A549 (cell line): Measurements from ENCODE around the gene ASB5.
A peak's percentile ranks its signal among the peaks of the same experiment; 100 is the strongest.

Experiments used
- CTCF ChIP-seq: fragments of >200 bp; sonication (Bioruptor Twin); formaldehyde crosslinking; IDR thresholded peaks from 3 replicates; pipeline ENCODE4 v1.5.1; 2016
- MYC ChIP-seq: IDR thresholded peaks from 2 replicates; pipeline ENCODE4 v1.6.1; 2012; ENCODE audit warnings: mild to moderate bottlenecking, inconsistent platforms, low read length, improper control_type of control experiment, borderline replicate concordance
- NR3C1 ChIP-seq: fragments of >200 bp; sonication (Bioruptor Twin); formaldehyde crosslinking; IDR thresholded peaks from 3 replicates; pipeline ENCODE4 v1.6.1; 2017

GRCh38 chr4:176277162-176277904 lies 8.3 kb upstream of the ASB5 start:
- TF ChIP-seq CTCF (peak; percentile 45), NR3C1 (no peak), MYC (no peak)
